Activated naive CD4-positive, alpha-beta T cell treated with anti-CD3 and anti-CD28 coated beads for 36 hours (primary cell): ENCODE data around the gene SLC2A5. TPM values are rescaled to one million over a fixed set of nuclear protein-coding genes. Genes with fewer than 3 reads are reported as not detected.

Experiments used
- CTCF ChIA-PET: fragments of 350-600 bp; sonication (Branson Sonifier 250); formaldehyde crosslinking; loops from one replicate; lab custom pipeline; 2021; ENCODE audit warnings: antibody characterized with exemption; lab: Charles Lee
- DNase-seq: peaks from one replicate; pipeline ENCODE4 v3.0.0-alpha.2; 2020
- H3K27ac Mint-ChIP-seq: one replicate; pipeline ENCODE4 v1.8.0; 2021; ENCODE audit warnings: mild to moderate bottlenecking, mixed read lengths
- H3K27me3 Mint-ChIP-seq: one replicate; pipeline ENCODE4 v1.8.0; 2021; ENCODE audit warnings: low read depth, mixed read lengths
- H3K36me3 Mint-ChIP-seq: one replicate; pipeline ENCODE4 v1.8.0; 2021; ENCODE audit warnings: low read depth, mixed read lengths
- H3K4me1 Mint-ChIP-seq: one replicate; pipeline ENCODE4 v1.8.0; 2021; ENCODE audit warnings: low read depth, mixed read lengths
- H3K4me3 Mint-ChIP-seq: one replicate; pipeline ENCODE4 v1.8.0; 2021; ENCODE audit warnings: mild to moderate bottlenecking, moderate library complexity, mixed read lengths
- H3K9me3 Mint-ChIP-seq: one replicate; pipeline ENCODE4 v1.8.0; 2021; ENCODE audit warnings: mixed read lengths
- intact Hi-C: fragments of 100-400 bp; cut with micrococcal nuclease; formaldehyde crosslinking; loops from one replicate; pipeline ENCODE4 v1.15.1; 2023
- total RNA-seq, 2 experiments: library from RNA; stranded (reverse); gene quantifications; one replicate each; pipeline ENCODE4 v1.2.3, GENCODE V29; 2021

SLC2A5 gene
- total RNA-seq, 2 experiments from 2014 or later: not detected

- no peak overlapping the region for H3K4me3 Mint-ChIP-seq
- H3K4me1 Mint-ChIP-seq: peaks cover 15% of the 10 kb centered on the region
- CTCF ChIA-PET: interaction anchor here (0.6 kb wide), 1 partner anchor 1096 kb away, joined by 3 read pairs; no protein-coding TSS in a partner anchor
- no peaks in the 10 kb centered on the region for H3K9me3 Mint-ChIP-seq
- intact Hi-C loops: no loop called here
- no peaks in the 10 kb centered on the region for H3K36me3 Mint-ChIP-seq
- no peak for DNase-seq
- H3K27me3 Mint-ChIP-seq: no peaks in the 10 kb centered on the region
- no peak overlapping the region for H3K27ac Mint-ChIP-seq
Observed at GRCh38 chr1:9071554-9072235, 2.3 kb upstream of the SLC2A5 start.

DNA sequence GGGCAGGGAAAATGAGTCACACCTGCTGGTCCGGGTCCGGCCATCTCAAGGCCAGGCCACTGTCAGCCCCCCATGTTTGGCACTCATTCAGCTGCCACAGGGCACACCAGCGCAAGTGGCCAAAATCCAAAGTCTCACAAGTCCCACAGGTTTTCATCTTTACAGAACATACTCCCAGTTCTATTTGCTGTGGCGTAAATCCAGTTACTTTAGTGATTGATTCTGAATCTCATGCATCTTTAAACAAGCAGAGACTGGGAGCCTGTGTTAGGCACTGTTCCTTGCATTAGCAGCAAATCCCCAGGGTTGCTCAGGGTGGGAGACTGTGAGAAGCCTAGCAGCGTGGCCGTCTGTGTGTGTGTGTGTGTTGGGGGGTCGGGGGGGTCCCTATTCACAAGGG, 1.1 kb upstream of the SLC2A5 start:
- DNase-seq: no peak
- Mint-ChIP-seq H3K36me3 (no peaks in the 10 kb centered on the region), H3K4me1 (peaks cover 11% of the 10 kb centered on the region), H3K4me3 (no peak overlapping the region), H3K27me3 (no peaks in the 10 kb centered on the region), H3K9me3 (no peaks in the 10 kb centered on the region), H3K27ac (no peak overlapping the region)
- CTCF ChIA-PET: no interaction called here
- intact Hi-C loops: no loop called here

GRCh38 chr1:9068981-9069325, 482 bp downstream of the SLC2A5 start:
- no peak overlapping the region for H3K27ac Mint-ChIP-seq
- CTCF ChIA-PET: no interaction called here
- H3K27me3 Mint-ChIP-seq: no peaks in the 10 kb centered on the region
- peaks cover 4% of the 10 kb centered on the region for H3K4me1 Mint-ChIP-seq
- no peak for DNase-seq
- intact Hi-C loops: no loop called here
- H3K36me3 Mint-ChIP-seq: no peaks in the 10 kb centered on the region
- no peak overlapping the region for H3K4me3 Mint-ChIP-seq
- H3K9me3 Mint-ChIP-seq: no peaks in the 10 kb centered on the region

GRCh38 chr1:9066945-9067807, 2.3 kb downstream of the SLC2A5 start:
- H3K27ac Mint-ChIP-seq: no peak overlapping the region
- no peak for DNase-seq
- intact Hi-C loops: no loop called here
- no peaks in the 10 kb centered on the region for H3K27me3 Mint-ChIP-seq
- H3K4me1 Mint-ChIP-seq: peaks cover 4% of the 10 kb centered on the region
- CTCF ChIA-PET: no interaction called here
- H3K36me3 Mint-ChIP-seq: no peaks in the 10 kb centered on the region
- H3K9me3 Mint-ChIP-seq: no peaks in the 10 kb centered on the region
- no peak overlapping the region for H3K4me3 Mint-ChIP-seq

DNA sequence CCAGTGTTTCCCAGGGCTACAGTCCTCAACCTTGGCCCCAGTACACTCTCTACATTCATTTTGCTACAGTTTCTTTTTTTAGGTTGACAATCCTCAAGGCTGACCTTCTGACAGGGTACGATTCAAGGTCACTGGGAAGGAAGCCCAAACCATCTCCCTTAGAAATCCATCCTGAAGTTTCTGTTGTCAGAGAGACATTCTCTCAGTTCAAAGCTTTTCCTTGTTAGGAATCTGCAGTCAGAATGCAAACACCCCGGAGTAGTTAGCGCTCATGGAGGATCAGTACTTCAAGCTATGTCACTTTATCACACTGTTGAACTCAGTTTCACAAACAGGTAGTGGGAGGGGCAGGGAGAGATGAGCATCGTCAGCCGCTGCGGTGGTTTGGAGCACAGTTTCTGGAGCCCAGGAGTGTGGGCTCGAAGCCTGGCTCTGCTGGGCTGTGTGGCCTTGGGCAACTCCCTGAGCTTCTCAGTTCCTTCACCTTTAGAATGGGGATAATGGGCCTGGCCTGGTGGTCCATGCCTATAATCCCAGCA, 4.2 kb downstream of the SLC2A5 start:
- CTCF ChIA-PET: no interaction called here
- Mint-ChIP-seq H3K36me3 (no peaks in the 10 kb centered on the region), H3K9me3 (no peaks in the 10 kb centered on the region), H3K4me3 (no peak overlapping the region), H3K27ac (no peak overlapping the region), H3K4me1 (peaks cover 4% of the 10 kb centered on the region), H3K27me3 (no peaks in the 10 kb centered on the region)
- intact Hi-C loops: no loop called here
- no peak for DNase-seq

GRCh38 chr1:9062846-9063245, 6.6 kb downstream of the SLC2A5 start:
- intact Hi-C loops: no loop called here
- Mint-ChIP-seq H3K9me3 (no peaks in the 10 kb centered on the region), H3K4me3 (no peak overlapping the region), H3K36me3 (no peaks in the 10 kb centered on the region), H3K27me3 (no peaks in the 10 kb centered on the region), H3K27ac (no peak overlapping the region), H3K4me1 (no peaks in the 10 kb centered on the region)
- CTCF ChIA-PET: no interaction called here
- no peak for DNase-seq

DNA sequence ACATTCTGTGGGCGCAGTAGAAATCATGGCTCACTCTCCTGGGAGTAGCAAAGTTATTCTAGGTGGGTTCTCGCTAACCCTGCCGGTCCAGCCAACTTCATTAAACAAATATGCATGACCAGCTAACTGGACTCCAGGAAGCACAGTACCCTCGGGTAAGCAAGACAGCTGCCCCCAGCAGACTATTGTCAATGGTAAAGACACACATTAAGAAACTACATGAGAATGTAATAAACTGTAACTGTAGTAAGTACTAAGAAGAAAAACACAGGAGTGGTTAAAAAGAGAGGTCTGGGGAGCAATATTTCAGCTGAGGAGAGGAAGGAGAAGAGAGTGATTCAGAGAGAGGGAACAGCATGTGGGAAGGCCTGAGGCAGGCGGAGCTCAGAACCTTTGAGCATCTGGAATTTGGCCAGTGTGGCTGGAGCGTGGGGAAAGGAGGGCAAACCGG, 7.4 kb downstream of the SLC2A5 start:
- Mint-ChIP-seq H3K4me1 (no peaks in the 10 kb centered on the region), H3K27me3 (no peaks in the 10 kb centered on the region), H3K9me3 (no peaks in the 10 kb centered on the region), H3K27ac (no peak overlapping the region), H3K4me3 (no peak overlapping the region), H3K36me3 (no peaks in the 10 kb centered on the region)
- DNase-seq: no peak
- intact Hi-C loops: no loop called here
- CTCF ChIA-PET: no interaction called here

GRCh38 chr1:9061252-9061960, 8.0 kb downstream of the SLC2A5 start:
- DNase-seq: no peak
- Mint-ChIP-seq H3K36me3 (no peaks in the 10 kb centered on the region), H3K27ac (no peak overlapping the region), H3K27me3 (no peaks in the 10 kb centered on the region), H3K4me3 (no peak overlapping the region), H3K4me1 (no peaks in the 10 kb centered on the region), H3K9me3 (no peaks in the 10 kb centered on the region)
- intact Hi-C loops: no loop called here
- CTCF ChIA-PET: interaction anchor here (0.6 to 0.7 kb wide), 3 partner anchors 46 to 141 kb away, joined by 3 to 5 read pairs (median 5); no protein-coding TSS in a partner anchor

- Mint-ChIP-seq H3K27ac (no peak overlapping the region), H3K27me3 (no peaks in the 10 kb centered on the region), H3K4me1 (no peaks in the 10 kb centered on the region), H3K36me3 (no peaks in the 10 kb centered on the region), H3K4me3 (no peak overlapping the region), H3K9me3 (no peaks in the 10 kb centered on the region)
- DNase-seq: no peak
- CTCF ChIA-PET: no interaction called here
- intact Hi-C loops: no loop called here
Observed at GRCh38 chr1:9059891-9060744, 9.3 kb downstream of the SLC2A5 start.

DNA sequence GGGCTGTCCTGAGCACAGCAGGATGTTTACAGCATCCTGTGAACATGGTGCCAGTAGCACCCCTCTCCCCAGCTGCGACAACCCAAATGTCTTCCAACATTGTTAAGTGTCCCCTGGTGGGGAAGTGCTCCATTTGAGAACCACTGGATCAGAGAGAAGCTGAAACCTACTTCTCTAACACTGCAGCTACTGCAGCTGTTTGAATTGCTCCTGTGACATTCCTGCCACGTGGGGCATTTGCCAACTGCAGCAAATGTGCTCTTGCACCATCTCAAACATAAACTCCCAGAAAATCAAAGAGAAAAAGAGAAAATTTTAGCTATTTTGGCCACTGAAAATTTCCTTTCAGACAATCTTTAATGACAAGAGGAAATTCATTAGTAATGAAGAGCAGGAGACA, 11.0 kb downstream of the SLC2A5 start:
- no peak for DNase-seq
- CTCF ChIA-PET: interaction anchor here (1.0 kb wide), 1 partner anchor 53 kb away, joined by 3 read pairs; no protein-coding TSS in a partner anchor
- H3K36me3 Mint-ChIP-seq: no peaks in the 10 kb centered on the region
- intact Hi-C loops: no loop called here
- H3K27ac Mint-ChIP-seq: no peak overlapping the region
- no peaks in the 10 kb centered on the region for H3K9me3 Mint-ChIP-seq
- no peaks in the 10 kb centered on the region for H3K27me3 Mint-ChIP-seq
- H3K4me1 Mint-ChIP-seq: no peaks in the 10 kb centered on the region
- no peak overlapping the region for H3K4me3 Mint-ChIP-seq

DNA sequence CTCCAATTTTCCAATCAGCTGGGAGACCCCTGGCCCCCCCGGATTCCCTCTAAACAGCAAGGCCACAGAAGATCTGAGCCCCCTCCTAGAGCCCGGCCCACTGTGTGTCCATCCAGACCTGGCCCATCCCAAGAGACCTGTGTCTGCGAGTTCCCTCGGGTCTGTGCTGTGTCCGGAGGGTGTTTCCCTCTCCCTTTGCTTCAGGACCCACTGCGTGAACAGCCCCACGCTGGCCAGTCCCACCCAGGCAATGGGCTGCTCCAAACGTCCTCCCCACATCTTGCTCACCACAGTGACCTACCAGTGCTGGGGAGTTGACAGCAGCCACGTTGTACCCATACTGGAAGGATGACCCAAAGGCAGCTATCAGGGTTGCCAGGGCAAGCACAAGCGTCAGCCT, 11.6 kb downstream of the SLC2A5 start:
- no peak for DNase-seq
- Mint-ChIP-seq H3K4me1 (no peaks in the 10 kb centered on the region), H3K4me3 (no peak overlapping the region), H3K9me3 (no peaks in the 10 kb centered on the region), H3K27me3 (no peaks in the 10 kb centered on the region), H3K36me3 (no peaks in the 10 kb centered on the region), H3K27ac (no peak overlapping the region)
- intact Hi-C loops: no loop called here
- CTCF ChIA-PET: no interaction called here
